ENCODE results near the gene LGI4. TPM values are rescaled to one million over a fixed set of nuclear protein-coding genes. Genes with fewer than 3 reads are reported as not detected.
"Not testable (repeated sequence)": the region's sequence is repeated elsewhere in the genome, so short reads cannot be mapped to it uniquely, and the experiment has no call there.

The LGI4 gene
- total and polyA plus RNA-seq, 9 donors, result 8.4 to 16.3 (median 11.3) TPM

DNA sequence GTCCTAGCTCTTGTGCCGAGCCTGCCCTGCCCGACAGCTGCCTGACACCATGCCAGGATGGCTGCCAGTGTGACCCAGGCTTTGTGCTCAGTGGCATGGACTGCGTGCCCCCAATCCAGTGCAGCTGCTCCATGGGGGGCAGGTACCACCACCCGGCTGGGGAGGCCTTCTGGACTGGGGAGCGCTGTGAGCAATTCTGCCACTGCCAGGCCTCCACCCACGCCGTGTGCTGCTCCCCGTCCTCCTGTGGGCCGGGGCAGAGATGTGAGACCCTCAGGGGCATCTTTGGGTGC is 28.6 kb downstream of the LGI4 start:
- 86% methylated on average over 7 of the region's 9 CpGs for WGBS (ENCODE audit: insufficient coverage)
- Histone ChIP-seq H3K36me3 (ENCODE audit: control insufficient read depth, insufficient read depth, low read length) (no peaks in the 10 kb centered on the region), H3K4me1 (ENCODE audit: control insufficient read depth, insufficient read depth, low read length) (no peaks in the 10 kb centered on the region), H3K27ac (ENCODE audit: low read length) (no peak overlapping the region), H3K27me3 (ENCODE audit: control insufficient read depth, insufficient read depth, low read length) (peaks cover 2% of the 10 kb centered on the region), H3K9me3 (replicated peaks; ENCODE audit: control insufficient read depth, low read depth, low read length) (peaks cover 4% of the 10 kb centered on the region), H3K4me3 (ENCODE audit: low read length) (no peak overlapping the region)
- DNase-seq, result no peak

DNA sequence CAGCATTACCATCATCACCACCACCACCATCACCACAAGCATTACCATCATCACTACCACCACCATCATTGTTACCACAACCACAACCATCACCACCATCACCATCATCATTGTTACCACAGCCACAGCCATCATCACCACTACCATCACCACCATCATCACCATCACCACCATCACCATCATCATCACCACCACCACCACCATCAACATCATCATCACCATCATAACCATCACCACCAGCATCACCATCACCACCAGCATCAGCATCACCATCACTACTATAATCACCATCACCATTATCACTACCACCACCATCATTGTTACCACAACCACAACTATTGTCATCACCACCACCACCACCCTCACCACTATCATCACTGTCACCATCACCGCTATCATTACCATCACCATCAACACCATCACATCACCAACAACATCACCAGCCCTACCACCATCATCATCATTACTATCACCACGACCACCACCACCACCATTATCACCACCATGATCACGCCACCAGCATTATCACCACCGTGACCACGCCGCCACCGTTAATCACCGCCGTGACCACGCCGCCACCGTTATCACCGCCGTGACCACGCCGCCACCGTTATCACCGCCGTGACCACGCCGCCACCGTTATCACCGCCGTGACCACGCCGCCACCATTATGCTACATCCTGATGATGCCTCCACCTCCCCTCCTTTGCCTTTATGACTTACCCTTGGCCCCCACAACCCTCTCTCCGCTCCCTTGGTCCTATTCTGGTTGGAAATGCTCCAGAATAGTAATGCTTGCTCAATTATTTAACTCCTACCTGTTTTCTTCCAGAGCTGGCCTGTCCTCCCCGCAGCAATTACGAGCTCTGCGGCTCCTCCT is 29.2 kb downstream of the LGI4 start:
- no peaks in the 10 kb centered on the region for H3K4me1 ChIP-seq (ENCODE audit: control insufficient read depth, insufficient read depth, low read length)
- H3K36me3 ChIP-seq (ENCODE audit: control insufficient read depth, insufficient read depth, low read length), result no peaks in the 10 kb centered on the region
- no peak for DNase-seq
- H3K9me3 ChIP-seq (replicated peaks; ENCODE audit: control insufficient read depth, low read depth, low read length), result peaks cover 4% of the 10 kb centered on the region
- H3K4me3 ChIP-seq (ENCODE audit: low read length), result no peak overlapping the region
- 88% methylated on average over 29 of the region's 30 CpGs for WGBS (ENCODE audit: insufficient coverage)
- H3K27ac ChIP-seq (ENCODE audit: low read length), result no peak overlapping the region
- H3K27me3 ChIP-seq (ENCODE audit: control insufficient read depth, insufficient read depth, low read length), result peaks cover 2% of the 10 kb centered on the region

DNA sequence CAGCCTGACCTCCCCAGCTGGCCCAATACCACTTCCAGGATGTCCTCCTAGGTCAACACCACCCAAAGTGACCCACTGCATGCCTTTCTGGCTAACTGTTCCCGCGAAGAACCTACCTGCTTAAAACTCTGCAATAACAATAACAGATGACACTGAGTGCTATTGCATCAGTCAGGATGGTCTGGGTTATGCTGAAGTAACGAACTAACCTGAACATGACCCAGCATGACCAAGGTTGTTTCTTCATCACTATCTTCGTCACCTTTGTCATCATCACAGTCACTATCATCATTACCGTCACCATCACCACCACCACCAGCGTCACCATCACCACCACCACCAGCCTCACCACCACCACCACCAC is 29.8 kb downstream of the LGI4 start:
- H3K27me3 ChIP-seq (ENCODE audit: control insufficient read depth, insufficient read depth, low read length), result peaks cover 2% of the 10 kb centered on the region
- DNase-seq, result no peak
- H3K36me3 ChIP-seq (ENCODE audit: control insufficient read depth, insufficient read depth, low read length), result no peaks in the 10 kb centered on the region
- no peak overlapping the region for H3K4me3 ChIP-seq (ENCODE audit: low read length)
- WGBS (ENCODE audit: insufficient coverage), result 98% methylated on average over 4 of the region's 6 CpGs
- H3K9me3 ChIP-seq (replicated peaks; ENCODE audit: control insufficient read depth, low read depth, low read length), result peaks cover 4% of the 10 kb centered on the region
- H3K27ac ChIP-seq (ENCODE audit: low read length), result no peak overlapping the region
- no peaks in the 10 kb centered on the region for H3K4me1 ChIP-seq (ENCODE audit: control insufficient read depth, insufficient read depth, low read length)

DNA sequence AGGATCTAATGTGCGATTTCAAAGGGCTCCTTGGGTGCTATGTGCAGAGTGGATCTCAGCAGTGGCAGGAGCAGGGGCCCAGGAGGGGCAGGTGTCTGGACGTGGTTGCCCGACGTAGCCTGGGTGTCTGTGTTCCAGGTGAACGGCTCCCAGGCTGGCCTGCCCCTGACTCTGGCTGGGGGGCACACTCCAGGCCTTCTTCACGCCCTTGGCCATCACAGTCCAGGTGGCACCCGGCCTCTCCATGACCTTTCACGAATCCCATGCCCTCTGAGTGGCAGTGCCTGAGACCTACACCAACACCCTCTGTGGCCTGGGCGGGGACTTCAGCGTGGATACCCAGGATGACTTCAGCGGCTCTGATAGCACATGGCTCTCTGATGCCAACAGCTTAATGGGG is 30.5 kb downstream of the LGI4 start:
- H3K4me1 ChIP-seq (ENCODE audit: control insufficient read depth, insufficient read depth, low read length), result no peaks in the 10 kb centered on the region
- DNase-seq, result no peak
- H3K36me3 ChIP-seq (ENCODE audit: control insufficient read depth, insufficient read depth, low read length), result no peaks in the 10 kb centered on the region
- 88% methylated on average over 11 of the region's 11 CpGs for WGBS (ENCODE audit: insufficient coverage)
- no peak overlapping the region for H3K27ac ChIP-seq (ENCODE audit: low read length)
- peaks cover 4% of the 10 kb centered on the region for H3K9me3 ChIP-seq (replicated peaks; ENCODE audit: control insufficient read depth, low read depth, low read length)
- peaks cover 2% of the 10 kb centered on the region for H3K27me3 ChIP-seq (ENCODE audit: control insufficient read depth, insufficient read depth, low read length)
- no peak overlapping the region for H3K4me3 ChIP-seq (ENCODE audit: low read length)

DNA sequence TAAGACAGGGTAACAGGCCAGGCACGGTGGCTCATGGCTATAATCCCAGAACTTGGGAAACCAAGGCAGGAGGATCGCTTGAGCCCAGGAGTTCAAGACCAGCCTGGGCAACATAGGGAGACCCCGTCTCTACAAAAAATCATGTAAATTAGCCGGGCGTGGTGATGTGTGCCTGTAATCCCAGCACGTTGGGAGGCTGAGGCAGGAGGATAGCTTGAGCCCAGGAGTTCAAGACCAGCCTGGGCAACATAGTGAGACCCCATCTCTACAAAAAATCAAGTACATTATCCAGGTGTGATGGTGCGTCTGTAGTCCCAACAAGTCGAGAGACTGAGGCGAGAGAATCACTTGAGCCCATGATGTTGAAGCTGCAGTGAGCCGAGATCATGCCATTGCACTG is 31.2 kb downstream of the LGI4 start:
- WGBS (ENCODE audit: insufficient coverage), result 77% methylated on average over 10 of the region's 10 CpGs

DNA sequence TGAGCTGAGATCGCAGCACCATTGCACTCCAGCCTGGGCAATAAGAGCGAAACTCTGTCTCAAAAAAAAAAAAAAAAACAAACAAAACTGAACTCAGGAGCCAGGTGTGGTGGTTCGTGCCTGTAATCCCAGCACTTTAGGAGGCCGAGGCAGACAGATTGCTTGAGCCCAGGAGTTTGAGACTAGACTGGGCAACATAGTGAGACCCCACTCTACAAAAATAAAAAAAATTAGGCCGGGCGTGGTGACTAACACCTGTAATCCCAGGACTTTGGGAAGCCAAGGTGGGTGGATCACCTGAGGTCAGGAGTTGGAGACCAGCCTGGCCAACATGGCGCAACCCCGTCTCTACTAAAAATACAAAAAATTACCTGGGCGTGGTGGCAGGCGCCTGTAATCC is 32.9 kb downstream of the LGI4 start:
- H3K27ac ChIP-seq (ENCODE audit: low read length); H3K9me3 ChIP-seq (replicated peaks; ENCODE audit: control insufficient read depth, low read depth, low read length); H3K36me3 ChIP-seq (ENCODE audit: control insufficient read depth, insufficient read depth, low read length); H3K4me1 ChIP-seq (ENCODE audit: control insufficient read depth, insufficient read depth, low read length); H3K27me3 ChIP-seq (ENCODE audit: control insufficient read depth, insufficient read depth, low read length); H3K4me3 ChIP-seq (ENCODE audit: low read length); DNase-seq: not testable (repeated sequence)
- WGBS (ENCODE audit: insufficient coverage), result no CpG with 5 or more reads among the region's 10 CpGs

More for the DNA sequence above, 31.2 kb downstream of the LGI4 start:
- not testable (repeated sequence) for H3K27me3 ChIP-seq (ENCODE audit: control insufficient read depth, insufficient read depth, low read length); H3K36me3 ChIP-seq (ENCODE audit: control insufficient read depth, insufficient read depth, low read length); DNase-seq; H3K4me3 ChIP-seq (ENCODE audit: low read length); H3K4me1 ChIP-seq (ENCODE audit: control insufficient read depth, insufficient read depth, low read length); H3K27ac ChIP-seq (ENCODE audit: low read length); H3K9me3 ChIP-seq (replicated peaks; ENCODE audit: control insufficient read depth, low read depth, low read length)

DNA sequence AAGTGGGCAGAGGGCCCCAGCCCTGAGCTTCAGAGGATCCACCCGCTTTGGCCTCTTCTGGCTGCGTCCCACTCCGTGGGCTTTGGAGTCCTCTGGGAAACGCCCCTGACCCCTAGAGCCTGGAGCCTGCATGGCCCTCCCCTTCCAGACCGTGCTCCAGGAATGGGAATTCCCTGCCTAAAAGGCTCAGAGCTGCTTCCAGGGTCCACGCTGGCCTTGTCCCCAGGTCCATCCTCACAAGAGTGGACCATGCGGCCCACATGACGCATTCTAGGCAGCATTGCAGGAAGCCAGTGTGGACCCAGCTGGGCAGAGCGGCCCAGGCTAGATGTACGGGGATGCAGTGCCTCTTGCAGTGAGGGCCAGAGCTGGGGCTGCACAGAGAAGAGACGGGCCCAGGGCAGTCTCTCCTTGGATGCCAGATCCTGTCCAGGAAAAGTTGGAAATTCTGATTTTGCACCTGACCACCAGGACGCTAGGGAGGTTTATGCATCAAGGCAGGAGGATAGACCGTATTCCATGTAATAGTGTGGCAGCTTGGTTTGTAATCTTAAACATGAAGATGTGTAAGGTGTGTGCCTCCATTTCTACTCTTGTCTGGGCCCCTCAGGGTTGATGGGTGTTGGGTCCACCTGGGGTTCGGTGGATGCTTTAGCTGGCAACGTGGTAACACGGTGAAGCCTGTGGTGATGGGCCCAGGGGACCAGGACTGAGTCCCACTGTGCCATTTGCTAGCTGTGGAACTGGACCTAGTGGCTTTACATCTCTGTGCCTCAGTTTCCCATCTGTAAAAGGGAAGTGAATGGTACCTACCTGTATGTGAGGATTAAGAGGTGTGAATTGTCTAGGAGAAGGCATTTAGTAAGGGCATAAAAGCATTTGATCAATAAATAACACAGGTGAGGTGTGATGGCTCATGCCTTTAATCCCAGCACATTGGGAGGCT is 34.0 kb downstream of the LGI4 start:
- Histone ChIP-seq H3K27ac (ENCODE audit: low read length) (no peak overlapping the region), H3K4me3 (ENCODE audit: low read length) (no peak overlapping the region), H3K36me3 (ENCODE audit: control insufficient read depth, insufficient read depth, low read length) (no peaks in the 10 kb centered on the region), H3K27me3 (ENCODE audit: control insufficient read depth, insufficient read depth, low read length) (peaks cover 2% of the 10 kb centered on the region), H3K4me1 (ENCODE audit: control insufficient read depth, insufficient read depth, low read length) (peaks cover 3% of the 10 kb centered on the region), H3K9me3 (replicated peaks; ENCODE audit: control insufficient read depth, low read depth, low read length) (no peaks in the 10 kb centered on the region)
- WGBS (ENCODE audit: insufficient coverage), result 49% methylated on average over 16 of the region's 16 CpGs
- no peak for DNase-seq

DNA sequence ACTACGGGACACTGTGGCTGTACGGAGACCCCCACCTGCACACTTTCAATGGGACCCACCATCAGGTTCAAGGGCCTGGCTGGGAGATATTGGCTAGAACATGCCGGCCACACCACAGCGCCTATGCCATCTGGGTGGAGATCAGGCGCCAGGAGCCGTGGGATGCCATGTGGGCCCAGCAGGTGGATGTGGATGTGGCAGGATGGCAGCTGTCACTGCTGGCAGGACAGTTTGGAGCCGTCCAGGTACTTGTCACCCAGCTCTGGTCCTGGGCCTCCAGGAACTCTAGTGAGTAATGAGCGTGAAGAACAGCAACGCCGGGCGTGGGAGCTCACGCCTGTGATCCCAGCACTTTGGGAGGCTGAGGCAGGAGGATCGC is 35.0 kb downstream of the LGI4 start:
- Histone ChIP-seq H3K4me3 (ENCODE audit: low read length) (no peak overlapping the region), H3K36me3 (ENCODE audit: control insufficient read depth, insufficient read depth, low read length) (no peaks in the 10 kb centered on the region), H3K9me3 (replicated peaks; ENCODE audit: control insufficient read depth, low read depth, low read length) (no peaks in the 10 kb centered on the region), H3K4me1 (ENCODE audit: control insufficient read depth, insufficient read depth, low read length) (peaks cover 3% of the 10 kb centered on the region), H3K27me3 (ENCODE audit: control insufficient read depth, insufficient read depth, low read length) (peaks cover 1% of the 10 kb centered on the region), H3K27ac (ENCODE audit: low read length) (no peak overlapping the region)
- no peak for DNase-seq
- WGBS (ENCODE audit: insufficient coverage), result 79% methylated on average over 12 of the region's 13 CpGs

DNA sequence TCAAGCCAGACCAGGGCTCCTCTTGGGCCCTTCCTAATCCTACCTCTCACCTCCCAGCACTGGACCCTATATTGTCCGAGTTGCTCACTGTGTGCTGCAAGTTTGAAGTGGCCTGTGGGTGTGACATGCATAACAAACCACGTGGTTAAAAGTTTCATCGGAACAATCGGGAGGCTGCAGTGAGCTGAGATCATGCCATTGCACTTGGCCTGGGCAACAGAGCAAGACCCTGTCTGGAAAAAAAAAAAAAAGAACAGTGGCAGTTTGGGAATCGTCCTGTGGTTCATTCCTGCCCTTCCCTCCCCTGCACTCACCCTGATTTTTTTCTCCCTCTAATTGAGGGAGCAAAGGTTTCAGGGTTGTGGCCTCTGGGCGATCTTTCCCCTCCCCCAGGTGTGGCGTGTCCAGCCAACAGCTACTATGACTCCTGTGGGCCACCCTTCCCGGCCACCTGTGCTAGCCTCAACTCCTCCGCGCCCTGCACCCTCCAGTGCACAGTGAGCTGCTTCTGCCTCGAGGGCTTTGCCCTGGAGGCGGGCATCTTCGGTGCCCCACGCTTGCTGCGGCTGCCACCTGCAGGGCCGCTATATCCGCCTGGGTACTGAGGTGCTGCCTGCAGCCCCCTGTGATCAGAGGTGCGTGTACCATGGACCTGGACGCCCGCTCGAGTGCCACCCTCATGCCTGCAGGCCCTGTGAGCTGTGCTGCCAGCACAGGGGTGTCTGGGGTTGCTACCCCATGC is 35.5 kb downstream of the LGI4 start:
- peaks cover 3% of the 10 kb centered on the region for H3K4me1 ChIP-seq (ENCODE audit: control insufficient read depth, insufficient read depth, low read length)
- H3K27me3 ChIP-seq (ENCODE audit: control insufficient read depth, insufficient read depth, low read length), result no peaks in the 10 kb centered on the region
- 91% methylated on average over 15 of the region's 21 CpGs for WGBS (ENCODE audit: insufficient coverage)
- no peak for DNase-seq
- H3K36me3 ChIP-seq (ENCODE audit: control insufficient read depth, insufficient read depth, low read length), result no peaks in the 10 kb centered on the region
- H3K27ac ChIP-seq (ENCODE audit: low read length), result no peak overlapping the region
- H3K9me3 ChIP-seq (replicated peaks; ENCODE audit: control insufficient read depth, low read depth, low read length), result no peaks in the 10 kb centered on the region
- H3K4me3 ChIP-seq (ENCODE audit: low read length), result no peak overlapping the region

Measured in muscle of leg (tissue), 11 donors.